Left hindlimb (tissue), 1 donor: Measurements from ENCODE around the gene PER2.
A peak's percentile ranks its signal among the peaks of the same experiment; 100 is the strongest.
"Not testable (repeated sequence)": the region's sequence is repeated elsewhere in the genome, so short reads cannot be mapped to it uniquely, and the experiment has no call there.

Source experiments
- DNase-seq: peaks from one replicate; pipeline ENCODE4 v3.0.0-alpha.2; 2018

The PER2 gene

DNA sequence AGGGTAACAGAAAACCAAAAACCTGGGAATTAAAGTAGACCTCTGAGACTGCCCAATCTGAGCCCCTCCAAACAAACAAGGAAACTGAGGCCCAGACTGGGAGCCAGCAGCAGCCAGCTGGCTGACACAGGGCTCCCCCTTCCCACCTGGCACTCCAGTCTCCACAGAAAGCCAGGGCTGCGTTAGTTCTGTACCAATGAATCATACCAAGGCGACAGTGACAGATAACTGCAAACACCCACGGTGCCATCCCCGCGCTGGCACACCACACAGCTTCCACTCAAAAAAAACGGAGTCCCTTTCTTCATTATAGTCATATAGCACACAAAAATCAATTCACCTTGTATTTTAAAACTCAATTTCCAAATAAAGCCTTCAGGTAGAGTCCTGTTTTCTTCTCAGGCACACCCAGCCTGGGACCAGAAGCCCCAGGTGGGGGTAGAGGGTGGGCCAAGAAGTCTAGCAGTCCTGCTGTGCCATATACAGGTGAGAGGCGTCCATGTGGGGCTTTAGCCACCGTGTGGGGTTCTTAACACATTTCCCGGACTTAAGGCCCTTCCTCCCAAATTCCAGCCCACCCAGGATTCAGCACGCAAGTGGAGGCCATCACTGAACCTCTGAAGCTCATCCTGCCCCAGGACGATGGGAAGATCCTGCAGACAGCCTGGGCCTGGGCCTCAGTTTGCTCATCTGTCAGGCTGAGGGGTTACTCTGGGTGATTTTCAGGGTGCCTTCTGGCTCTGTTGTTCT, 1.2 kb downstream of the PER2 start:
- DNase-seq, result no peak

DNA sequence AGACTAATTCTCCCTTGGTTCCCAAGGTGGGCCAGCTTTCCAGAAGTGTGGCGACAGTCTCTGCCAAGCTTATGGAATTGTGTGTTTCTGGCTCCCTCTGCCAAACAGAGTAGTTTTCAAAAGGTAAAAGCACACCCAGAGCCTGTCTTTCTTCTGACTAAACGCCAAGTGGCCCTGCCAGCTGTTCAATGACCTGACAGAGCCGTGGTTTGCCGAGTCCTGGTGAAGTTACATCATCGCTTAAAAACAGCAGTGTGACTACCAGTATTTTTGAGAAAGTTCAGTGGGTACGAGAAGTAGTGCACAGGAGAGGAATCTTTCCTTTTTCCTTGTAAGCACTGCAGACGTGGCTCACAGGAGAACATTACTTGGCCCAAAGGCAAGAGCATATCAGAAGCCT, 1.9 kb downstream of the PER2 start:
- DNase-seq, result peak; percentile 66

GRCh38 chr2:238286095-238286494, 2.3 kb downstream of the PER2 start:
- no peak for DNase-seq

- peak; percentile 89 for DNase-seq
Observed at GRCh38 chr2:238285653-238286082, 2.7 kb downstream of the PER2 start.

- no peak for DNase-seq
Observed at GRCh38 chr2:238284802-238285515, 3.5 kb downstream of the PER2 start.

DNA sequence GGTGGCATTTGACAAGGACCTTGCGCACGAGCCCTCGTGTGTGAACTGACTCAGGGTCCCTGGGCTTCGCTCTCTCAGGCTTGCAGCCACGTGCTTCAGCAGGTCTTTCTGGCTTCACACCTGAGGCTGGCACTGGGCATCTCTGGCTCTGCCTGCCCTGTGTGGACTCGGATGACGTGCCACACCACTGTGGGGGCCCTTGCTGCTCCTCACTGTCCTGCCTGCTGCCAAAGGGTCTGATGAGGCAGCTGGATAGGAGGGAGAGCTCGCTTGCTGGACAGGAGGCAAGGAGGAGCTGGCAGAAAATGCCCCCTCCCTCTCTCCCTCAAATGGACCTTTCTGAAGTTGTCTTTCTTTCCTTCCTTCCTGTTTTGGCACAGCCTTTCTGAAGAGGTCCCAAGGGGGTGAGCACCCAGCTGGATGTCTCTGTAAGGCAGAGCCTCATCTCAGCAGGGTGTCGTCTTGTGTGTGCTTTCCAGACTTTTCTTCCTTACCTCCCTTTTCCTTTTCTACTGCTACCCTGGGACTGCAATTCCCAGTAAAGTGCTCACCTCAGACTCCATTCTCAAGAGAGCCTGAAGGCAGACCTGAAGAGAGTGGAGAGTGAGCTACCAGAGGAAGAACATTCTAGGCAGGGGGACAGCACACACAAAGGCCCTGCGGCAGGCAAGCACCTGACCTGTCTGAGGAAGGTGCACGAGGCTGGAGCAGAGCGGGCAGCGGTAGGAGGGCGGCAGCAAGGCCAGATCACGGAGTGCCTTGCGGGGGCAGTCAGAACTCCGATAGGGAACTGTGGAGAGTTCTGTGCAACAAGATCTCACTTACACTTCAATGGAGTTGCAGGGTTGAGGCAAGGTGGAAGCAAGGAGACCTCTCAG, 5.3 kb downstream of the PER2 start:
- no peak for DNase-seq

DNA sequence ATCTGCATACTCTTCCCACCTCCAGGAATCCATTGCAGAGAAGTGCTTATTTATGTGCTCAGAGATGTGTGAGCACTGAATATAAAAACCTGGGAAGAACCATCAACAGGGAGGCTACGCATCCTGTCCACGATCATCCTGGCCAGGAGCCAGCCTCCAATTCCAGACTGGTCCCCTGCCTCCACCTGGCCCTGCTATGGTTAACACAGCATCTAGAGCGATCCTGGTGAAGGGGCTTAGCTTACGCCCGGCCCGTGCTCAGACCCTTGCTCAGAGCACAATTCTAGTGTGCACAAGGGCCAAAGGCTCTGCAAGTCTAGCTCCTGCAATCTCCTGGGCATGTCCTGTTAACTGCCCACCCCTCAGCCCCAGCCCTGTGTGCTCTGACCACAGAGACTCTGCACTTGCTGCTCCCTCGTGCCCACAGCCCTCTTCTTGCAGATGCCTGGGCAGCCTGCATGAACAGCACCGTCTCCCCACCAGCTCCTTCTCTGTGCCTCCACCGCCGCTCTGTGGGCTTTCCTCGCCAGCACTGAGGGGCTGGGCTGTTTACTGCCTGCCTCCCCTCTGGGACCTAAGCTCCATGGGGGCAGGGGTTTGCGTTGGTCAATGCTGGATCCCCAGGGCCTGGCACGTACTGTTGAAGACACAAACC, 6.5 kb downstream of the PER2 start:
- DNase-seq, result no peak

- no peak for DNase-seq
Observed at GRCh38 chr2:238280083-238280825, 8.2 kb downstream of the PER2 start.

- no peak for DNase-seq
Observed at GRCh38 chr2:238279324-238279682, 9.1 kb downstream of the PER2 start.

GRCh38 chr2:238278626-238279323, 9.6 kb downstream of the PER2 start:
- DNase-seq, result no peak

- DNase-seq, result no peak
Observed at GRCh38 chr2:238277695-238278094, 10.7 kb downstream of the PER2 start.

DNA sequence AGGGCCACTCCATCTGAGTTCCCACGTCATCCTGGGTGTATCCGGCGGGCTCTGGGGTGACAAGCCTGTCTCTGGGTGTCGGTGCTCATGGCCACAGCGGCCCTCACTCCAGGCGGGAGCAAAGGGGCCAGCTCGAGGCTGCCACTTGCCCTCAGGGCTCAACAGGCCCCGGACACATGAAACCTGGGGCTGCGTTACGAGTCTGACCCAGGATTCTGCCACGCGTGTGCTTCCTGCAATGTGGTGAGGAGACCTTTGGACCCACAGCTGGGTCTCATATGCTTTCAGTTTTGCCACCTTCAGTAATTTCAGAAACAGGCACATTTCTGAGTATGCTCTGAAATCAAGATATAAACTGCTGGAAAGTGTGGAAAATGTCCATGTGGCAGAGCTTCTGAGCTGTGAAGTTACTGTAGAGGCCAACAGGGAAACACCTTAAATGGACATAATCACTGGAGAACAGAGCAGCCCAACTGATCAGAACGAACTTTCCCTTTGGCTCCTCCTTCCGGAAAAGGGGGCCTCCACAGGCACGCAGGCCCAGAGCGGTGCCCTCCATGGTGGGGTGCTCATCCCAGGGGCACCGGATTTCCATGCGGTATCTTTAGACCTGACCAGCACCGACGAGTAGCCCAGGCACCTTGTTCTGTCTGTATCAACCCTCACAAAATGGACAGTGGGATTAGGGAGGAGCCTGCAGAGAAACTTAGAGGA, 14.1 kb downstream of the PER2 start:
- no peak for DNase-seq

DNA sequence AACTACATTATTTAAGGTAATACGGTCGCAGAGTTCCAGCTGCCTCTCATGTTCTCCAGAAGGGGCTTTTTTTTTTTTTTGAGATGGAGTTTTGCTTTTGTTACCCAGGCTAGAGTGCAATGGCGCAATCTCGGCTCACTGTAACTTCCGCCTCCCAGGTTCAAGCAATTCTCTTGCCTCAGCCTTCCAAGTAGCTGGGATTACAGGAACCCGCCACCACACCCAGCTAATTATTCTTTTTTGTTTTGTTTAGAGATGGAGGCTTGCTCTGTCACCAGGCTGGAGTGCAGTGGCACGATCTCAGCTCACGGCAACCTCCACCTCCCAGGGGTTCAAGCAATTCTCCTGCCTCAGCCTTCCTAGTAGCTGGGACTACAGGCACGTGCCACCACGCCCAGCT, 15.0 kb downstream of the PER2 start:
- not testable (repeated sequence) for DNase-seq

- DNase-seq, result no peak
Observed at GRCh38 chr2:238272156-238272555, 16.3 kb downstream of the PER2 start.

- DNase-seq, result not testable (repeated sequence)
Observed at GRCh38 chr2:238271686-238272085, 16.7 kb downstream of the PER2 start.

GRCh38 chr2:238271061-238271554, 17.3 kb downstream of the PER2 start:
- DNase-seq, result no peak

DNA sequence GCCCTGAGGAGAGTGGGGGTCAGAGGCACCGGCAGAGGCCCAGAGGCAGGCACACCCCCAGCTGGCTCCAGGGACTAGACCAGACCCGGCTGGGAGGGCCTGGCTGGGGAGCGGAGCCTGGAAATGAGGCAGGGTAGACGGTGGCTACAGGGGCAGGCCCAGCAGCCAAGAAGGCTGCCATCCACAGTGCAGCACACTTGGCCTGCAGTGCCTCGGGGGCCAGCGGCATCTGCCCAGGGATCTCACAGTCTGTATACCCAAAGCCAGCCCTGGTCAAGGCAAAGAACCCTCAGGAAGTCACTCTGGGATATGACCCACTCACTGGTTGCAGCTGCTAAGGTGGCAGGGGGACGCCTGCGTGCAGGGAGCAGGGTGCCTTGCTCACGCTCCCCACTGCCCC, 17.8 kb downstream of the PER2 start:
- no peak for DNase-seq

- no peak for DNase-seq
Observed at GRCh38 chr2:238269741-238270140, 18.7 kb downstream of the PER2 start.

GRCh38 chr2:238267884-238268680, 20.3 kb downstream of the PER2 start:
- no peak for DNase-seq

- no peak for DNase-seq
Observed at GRCh38 chr2:238267341-238267710, 21.1 kb downstream of the PER2 start.
